Measurements from ENCODE around the gene NPL.

The NPL gene

GRCh38 chr1:182863940-182864339 lies 74.4 kb downstream of the NPL start:
- no peaks in the 10 kb centered on the region for H3K27me3 ChIP-seq (ENCODE audit: insufficient read depth, low read length, poor library complexity, severe bottlenecking)
- TF ChIP-seq EZH2phosphoT487 (IDR thresholded peaks at IDR 0.05; ENCODE audit: borderline replicate concordance), result no peak
- peaks cover 100% of the 10 kb centered on the region for H3K36me3 ChIP-seq (ENCODE audit: insufficient read depth, low read length)
- H3K79me2 ChIP-seq (ENCODE audit: insufficient read depth, low read length), result peaks cover 40% of the 10 kb centered on the region
- peaks cover 69% of the 10 kb centered on the region for H4K20me1 ChIP-seq (ENCODE audit: insufficient read depth, low read length, poor library complexity, severe bottlenecking)
- H3K9me3 ChIP-seq (ENCODE audit: insufficient read depth, low read depth, low read length), result no peaks in the 10 kb centered on the region
- no peak overlapping the region for H3K9ac ChIP-seq (ENCODE audit: low read depth, low read length, poor library complexity, severe bottlenecking)
- H3K4me3 ChIP-seq (ENCODE audit: low read length, poor library complexity, severe bottlenecking), result no peak overlapping the region
- peaks cover 5% of the 10 kb centered on the region for H3K4me1 ChIP-seq (ENCODE audit: insufficient read depth, low read length, poor library complexity, severe bottlenecking)
- H3F3A ChIP-seq (ENCODE audit: low read depth), result no peaks in the 10 kb centered on the region
- no peak overlapping the region for H3K4me2 ChIP-seq (ENCODE audit: low read depth, low read length, poor library complexity, severe bottlenecking)
- H2AFZ ChIP-seq (ENCODE audit: low read length), result no peak overlapping the region
- H3K9me2 ChIP-seq (replicated peaks; ENCODE audit: low read depth, low read length), result no peaks in the 10 kb centered on the region

GRCh38 chr1:182867861-182868260 lies 78.3 kb downstream of the NPL start:
- Histone ChIP-seq H3K27me3 (ENCODE audit: insufficient read depth, low read length, poor library complexity, severe bottlenecking) (no peaks in the 10 kb centered on the region), H3K36me3 (ENCODE audit: insufficient read depth, low read length) (peaks cover 99% of the 10 kb centered on the region), H3K9me3 (ENCODE audit: insufficient read depth, low read depth, low read length) (no peaks in the 10 kb centered on the region), H4K20me1 (ENCODE audit: insufficient read depth, low read length, poor library complexity, severe bottlenecking) (peaks cover 41% of the 10 kb centered on the region), H3K4me2 (ENCODE audit: low read depth, low read length, poor library complexity, severe bottlenecking) (no peak overlapping the region), H3K4me1 (ENCODE audit: insufficient read depth, low read length, poor library complexity, severe bottlenecking) (no peaks in the 10 kb centered on the region), H3K79me2 (ENCODE audit: insufficient read depth, low read length) (peaks cover 29% of the 10 kb centered on the region), H3K9ac (ENCODE audit: low read depth, low read length, poor library complexity, severe bottlenecking) (no peak overlapping the region), H3F3A (ENCODE audit: low read depth) (no peaks in the 10 kb centered on the region), H3K4me3 (ENCODE audit: low read length, poor library complexity, severe bottlenecking) (no peak overlapping the region), H2AFZ (ENCODE audit: low read length) (no peak overlapping the region), H3K9me2 (replicated peaks; ENCODE audit: low read depth, low read length) (no peaks in the 10 kb centered on the region)
- TF ChIP-seq CTCF (conservative IDR thresholded peaks at IDR 0.05; ENCODE audit: low read length), result no peak
- no peak for TF ChIP-seq EZH2phosphoT487 (IDR thresholded peaks at IDR 0.05; ENCODE audit: borderline replicate concordance)

- Histone ChIP-seq H3K9me2 (replicated peaks; ENCODE audit: low read depth, low read length) (no peaks in the 10 kb centered on the region), H3K4me2 (ENCODE audit: low read depth, low read length, poor library complexity, severe bottlenecking) (no peak overlapping the region), H3K36me3 (ENCODE audit: insufficient read depth, low read length) (peaks cover 99% of the 10 kb centered on the region), H3K9me3 (ENCODE audit: insufficient read depth, low read depth, low read length) (no peaks in the 10 kb centered on the region), H3K4me1 (ENCODE audit: insufficient read depth, low read length, poor library complexity, severe bottlenecking) (no peaks in the 10 kb centered on the region), H3K79me2 (ENCODE audit: insufficient read depth, low read length) (peaks cover 20% of the 10 kb centered on the region), H3K9ac (ENCODE audit: low read depth, low read length, poor library complexity, severe bottlenecking) (no peak overlapping the region), H3K27me3 (ENCODE audit: insufficient read depth, low read length, poor library complexity, severe bottlenecking) (no peaks in the 10 kb centered on the region), H2AFZ (ENCODE audit: low read length) (no peak overlapping the region), H4K20me1 (ENCODE audit: insufficient read depth, low read length, poor library complexity, severe bottlenecking) (peaks cover 28% of the 10 kb centered on the region), H3F3A (ENCODE audit: low read depth) (no peaks in the 10 kb centered on the region), H3K4me3 (ENCODE audit: low read length, poor library complexity, severe bottlenecking) (no peak overlapping the region)
- TF ChIP-seq EZH2phosphoT487 (IDR thresholded peaks at IDR 0.05; ENCODE audit: borderline replicate concordance), result no peak
- no peak for TF ChIP-seq CTCF (conservative IDR thresholded peaks at IDR 0.05; ENCODE audit: low read length)
These were observed 79.7 kb downstream of the NPL start for GRCh38 chr1:182869241-182869666.

GRCh38 chr1:182872881-182873280 lies 83.3 kb downstream of the NPL start:
- peaks cover 3% of the 10 kb centered on the region for H4K20me1 ChIP-seq (ENCODE audit: insufficient read depth, low read length, poor library complexity, severe bottlenecking)
- no peaks in the 10 kb centered on the region for H3F3A ChIP-seq (ENCODE audit: low read depth)
- no peak overlapping the region for H3K4me2 ChIP-seq (ENCODE audit: low read depth, low read length, poor library complexity, severe bottlenecking)
- no peaks in the 10 kb centered on the region for H3K4me1 ChIP-seq (ENCODE audit: insufficient read depth, low read length, poor library complexity, severe bottlenecking)
- no peak overlapping the region for H2AFZ ChIP-seq (ENCODE audit: low read length)
- no peaks in the 10 kb centered on the region for H3K79me2 ChIP-seq (ENCODE audit: insufficient read depth, low read length)
- no peak overlapping the region for H3K4me3 ChIP-seq (ENCODE audit: low read length, poor library complexity, severe bottlenecking)
- H3K27me3 ChIP-seq (ENCODE audit: insufficient read depth, low read length, poor library complexity, severe bottlenecking), result no peaks in the 10 kb centered on the region
- no peaks in the 10 kb centered on the region for H3K9me3 ChIP-seq (ENCODE audit: insufficient read depth, low read depth, low read length)
- no peaks in the 10 kb centered on the region for H3K9me2 ChIP-seq (replicated peaks; ENCODE audit: low read depth, low read length)
- peaks cover 99% of the 10 kb centered on the region for H3K36me3 ChIP-seq (ENCODE audit: insufficient read depth, low read length)
- no peak for TF ChIP-seq EZH2phosphoT487 (IDR thresholded peaks at IDR 0.05; ENCODE audit: borderline replicate concordance)
- TF ChIP-seq CTCF (conservative IDR thresholded peaks at IDR 0.05; ENCODE audit: low read length), result no peak
- no peak overlapping the region for H3K9ac ChIP-seq (ENCODE audit: low read depth, low read length, poor library complexity, severe bottlenecking)
